HG02759 (cell line): ENCODE data around the gene NCOR1.
"Not testable (repeated sequence)": the region's sequence is repeated elsewhere in the genome, so short reads cannot be mapped to it uniquely, and the experiment has no call there.

Experiments
- ATAC-seq: cut with Tn5 transposase; IDR thresholded peaks from one replicate; pipeline ENCODE4 v1.9.1; 2021; ENCODE audit warnings: mild to moderate bottlenecking, moderate library complexity; ENCODE audit not compliant: unreplicated experiment

NCOR1 gene

DNA sequence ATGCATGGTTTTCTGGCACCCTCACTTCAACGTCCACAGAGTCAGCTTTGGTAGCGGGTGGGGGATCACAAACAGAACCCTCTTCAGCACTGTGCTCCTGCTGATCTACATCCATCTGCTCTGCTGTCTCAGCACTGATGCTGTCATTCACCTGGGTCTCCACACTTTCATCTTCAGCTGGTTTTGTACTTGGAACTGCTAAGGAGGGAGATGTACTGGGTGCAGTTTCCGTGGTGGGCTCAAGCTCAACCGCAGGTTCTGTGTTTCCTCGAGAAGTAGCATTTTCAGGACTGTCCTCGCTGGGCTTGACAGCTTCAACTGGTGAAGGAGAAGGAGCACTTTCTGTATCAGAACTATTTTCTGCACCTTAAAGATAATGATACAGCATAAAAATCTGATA lies 113.9 kb downstream of the NCOR1 start:
- ATAC-seq: no peak

DNA sequence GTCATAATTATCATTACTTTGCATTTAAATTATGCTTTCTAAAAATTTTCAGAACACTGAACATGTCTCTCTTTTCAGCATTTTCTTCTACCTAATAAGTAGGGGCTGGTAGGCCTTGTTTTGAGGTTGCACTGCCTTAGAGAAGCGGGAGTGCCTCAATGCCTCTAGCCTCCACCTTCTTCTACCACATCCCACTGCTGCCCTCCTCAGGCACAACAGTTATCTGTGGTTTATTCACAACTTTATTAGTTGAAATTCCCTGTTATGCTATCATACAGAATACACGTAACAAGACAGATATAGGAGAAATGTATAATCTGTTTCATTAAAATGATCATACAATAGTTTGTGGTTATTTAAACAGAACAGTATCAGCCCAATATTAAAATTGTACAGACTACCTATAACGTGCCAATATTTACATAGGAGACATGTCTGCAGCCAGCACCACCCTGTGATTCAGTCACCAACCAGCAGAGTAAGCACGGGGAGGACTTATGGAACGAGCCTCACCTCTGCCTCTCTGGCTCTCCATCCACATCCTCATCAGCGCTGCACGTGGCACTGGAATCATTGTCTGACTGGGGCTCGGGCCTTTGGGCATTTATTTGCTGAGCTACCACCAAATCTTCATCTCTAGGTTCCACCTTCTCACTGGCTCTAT lies 114.5 kb downstream of the NCOR1 start:
- no peak for ATAC-seq

DNA sequence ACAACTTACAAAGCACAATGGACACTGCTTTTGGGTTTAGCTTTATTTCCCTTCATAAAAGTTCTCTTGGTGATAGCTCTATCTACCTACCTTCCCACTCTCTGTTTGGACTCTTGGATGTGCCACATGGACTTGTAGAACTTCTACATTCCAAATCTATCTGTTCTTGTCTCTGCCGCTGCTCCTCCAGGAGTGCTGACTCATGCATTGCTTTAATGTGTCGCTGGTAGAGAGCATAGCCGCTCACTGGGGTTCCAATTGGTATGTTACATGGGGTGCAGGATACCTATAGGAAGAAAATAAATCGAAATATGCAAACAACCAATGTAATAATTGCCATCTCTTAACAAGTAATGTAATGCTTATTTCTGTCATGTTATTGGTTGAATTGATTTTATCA lies 123.6 kb downstream of the NCOR1 start:
- no peak for ATAC-seq

DNA sequence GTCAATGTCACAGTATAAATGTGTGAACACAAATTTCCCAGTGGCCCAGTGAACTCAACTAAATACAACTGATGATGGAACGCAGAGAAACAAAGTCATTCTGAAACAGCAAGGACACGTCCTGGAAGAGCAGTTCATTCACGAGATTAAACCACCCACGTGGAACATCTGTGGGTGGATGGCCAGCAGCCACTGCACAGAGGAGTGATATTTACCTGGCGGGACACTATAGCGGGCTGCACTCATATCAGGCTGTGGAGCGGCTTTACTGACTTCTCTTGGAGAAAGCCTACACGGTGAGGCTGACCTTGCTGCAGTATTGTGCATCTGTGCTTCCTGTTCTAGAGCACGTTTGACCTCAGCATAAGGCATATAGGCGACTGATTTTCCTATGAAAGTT lies 128.4 kb downstream of the NCOR1 start:
- no peak for ATAC-seq

DNA sequence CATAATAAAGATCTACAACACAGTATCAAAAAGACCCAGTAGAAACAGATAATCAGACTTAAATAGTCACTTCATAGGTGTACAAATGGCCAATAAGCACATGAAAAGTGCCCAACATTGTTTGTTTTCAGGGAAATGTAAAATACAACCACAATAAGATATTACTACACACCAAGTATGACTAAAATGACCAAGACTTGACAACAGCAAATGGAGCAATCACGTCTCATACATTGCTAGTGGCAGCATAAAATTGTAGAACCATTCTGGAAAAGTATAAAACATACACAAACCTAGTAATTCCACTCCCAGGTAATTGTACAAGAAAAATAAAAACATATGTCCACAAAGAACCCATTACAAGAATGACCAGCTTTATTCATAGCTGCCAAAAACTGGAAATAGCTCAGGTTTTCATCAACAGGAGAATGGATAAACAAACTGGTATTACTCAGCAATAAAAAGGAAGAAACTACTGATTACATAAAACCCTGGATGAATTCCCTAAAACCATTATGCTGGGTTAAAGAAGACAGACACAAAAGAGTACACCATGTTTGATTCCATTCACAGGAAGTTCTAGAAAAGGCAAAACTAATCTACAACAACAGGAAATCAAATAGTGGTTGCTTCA lies 130.2 kb downstream of the NCOR1 start:
- no peak for ATAC-seq

DNA sequence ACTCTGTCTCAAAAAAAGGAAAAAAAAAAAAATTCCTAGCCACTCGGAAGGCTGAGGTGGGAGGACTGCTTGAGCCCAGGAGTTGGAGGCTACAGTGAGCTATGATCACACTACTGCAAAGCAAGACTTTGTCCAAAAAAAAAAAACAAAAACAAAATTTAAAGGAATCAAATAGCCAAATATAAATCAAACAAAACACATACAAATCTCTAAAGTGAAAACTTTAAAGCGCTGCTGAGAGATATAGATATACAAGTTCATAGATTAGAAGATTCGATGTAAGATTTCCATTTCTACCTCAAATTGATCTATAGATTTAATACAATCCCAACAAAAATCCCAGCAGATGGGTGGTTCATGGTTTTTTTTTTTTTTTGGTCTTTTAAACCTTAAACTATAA lies 132.1 kb downstream of the NCOR1 start:
- no peak for ATAC-seq

DNA sequence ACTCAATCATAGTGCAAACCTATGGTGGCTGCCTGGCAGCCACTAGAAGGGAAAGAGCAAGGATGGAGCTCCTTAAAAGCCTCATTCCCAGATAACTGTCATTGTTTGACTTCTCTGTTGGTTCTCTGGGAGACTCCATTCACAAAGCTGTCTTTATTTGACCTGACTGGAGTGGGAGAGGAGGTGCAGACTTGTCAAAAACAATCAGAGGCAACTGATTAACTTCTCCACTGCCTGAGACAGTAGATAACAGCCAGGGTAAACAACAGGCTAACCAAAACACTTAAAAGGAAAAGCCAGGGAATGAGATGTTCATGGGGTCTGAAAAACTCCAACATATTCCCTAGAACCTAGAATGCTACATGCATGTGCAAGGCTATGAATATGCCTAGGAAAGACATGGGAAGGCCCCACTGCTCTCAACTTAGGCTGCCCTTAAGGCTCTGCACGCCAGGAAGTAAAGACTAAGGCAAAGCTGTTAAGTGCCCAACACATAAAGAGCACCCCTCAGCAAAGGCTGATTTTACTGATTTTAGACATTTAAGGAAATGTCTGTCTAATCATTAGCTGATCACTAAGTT lies 133.7 kb downstream of the NCOR1 start:
- no peak for ATAC-seq

DNA sequence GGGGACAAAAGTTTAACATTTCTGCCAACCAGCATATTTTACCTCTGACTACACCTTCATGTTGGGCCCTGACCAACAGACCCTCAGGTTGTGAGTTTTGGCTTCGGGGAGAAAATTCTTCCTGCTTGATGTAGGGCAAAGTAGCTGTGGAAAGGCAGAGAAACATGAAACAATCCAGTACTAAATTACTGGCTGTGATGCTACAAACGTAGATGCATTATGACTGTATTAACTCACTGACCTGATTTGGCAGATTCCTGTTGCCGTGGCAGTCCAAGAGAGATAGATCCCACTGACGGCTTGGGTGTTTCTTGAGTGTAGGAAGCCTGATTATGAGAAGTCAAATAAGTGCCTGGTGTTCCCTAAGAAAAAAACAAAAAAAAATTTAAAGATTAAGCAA lies 135.0 kb downstream of the NCOR1 start:
- no peak for ATAC-seq

DNA sequence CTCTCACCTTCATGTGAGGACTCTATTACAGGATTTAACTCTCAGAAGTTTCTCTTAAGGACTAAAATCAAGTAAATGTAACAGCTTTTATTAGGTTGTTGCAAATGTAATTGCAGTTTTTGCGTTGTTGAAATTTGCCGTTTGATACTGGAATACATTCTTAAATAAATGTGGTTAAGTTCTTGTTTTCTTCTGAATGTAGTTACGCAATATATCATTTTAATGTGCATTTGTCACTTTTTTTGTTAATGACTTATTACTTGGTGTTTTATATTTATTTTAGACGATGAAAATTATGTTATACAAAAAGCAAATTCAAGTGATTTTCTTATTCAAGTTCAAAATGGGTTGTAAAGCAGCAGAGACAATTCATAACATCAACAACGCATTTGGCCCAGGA lies 139.4 kb downstream of the NCOR1 start:
- ATAC-seq: no peak

DNA sequence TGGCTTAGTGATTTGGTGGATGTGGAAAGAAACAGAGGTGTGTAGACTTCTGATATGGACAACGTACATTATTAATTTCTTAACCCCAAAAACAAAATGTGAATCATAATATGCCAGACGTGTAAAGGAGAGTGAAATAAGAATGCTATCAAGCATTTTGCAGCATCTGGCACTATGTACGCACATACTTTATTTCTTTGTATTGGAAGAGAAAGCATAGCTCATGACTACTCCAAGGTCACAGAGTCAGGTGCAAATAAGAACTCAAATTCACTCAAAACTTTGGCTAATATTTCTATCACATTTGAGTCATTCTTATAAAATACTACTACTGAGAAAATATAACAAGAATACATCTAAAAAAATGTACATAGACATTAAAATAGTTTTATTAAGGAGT lies 140.9 kb downstream of the NCOR1 start:
- no peak for ATAC-seq

DNA sequence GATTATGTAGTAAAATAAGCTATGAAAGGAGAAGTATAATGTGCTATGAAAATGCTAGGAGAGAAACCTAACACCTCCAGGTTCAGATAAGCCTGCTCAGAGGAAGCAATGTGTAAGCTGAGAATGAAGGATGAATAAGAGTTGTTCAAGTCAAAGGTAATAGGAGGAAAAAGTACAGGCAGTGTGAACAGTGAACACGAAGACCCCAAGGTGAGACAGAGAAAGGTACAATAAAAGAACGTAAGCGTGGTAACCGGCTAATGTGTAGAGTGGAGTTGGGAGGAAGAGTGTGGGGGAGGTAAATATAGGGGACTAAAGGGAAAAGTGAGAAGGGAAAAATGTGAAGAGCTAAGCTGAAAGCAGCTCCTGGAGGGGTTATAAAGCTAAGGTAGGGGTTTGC lies 141.5 kb downstream of the NCOR1 start:
- no peak for ATAC-seq

DNA sequence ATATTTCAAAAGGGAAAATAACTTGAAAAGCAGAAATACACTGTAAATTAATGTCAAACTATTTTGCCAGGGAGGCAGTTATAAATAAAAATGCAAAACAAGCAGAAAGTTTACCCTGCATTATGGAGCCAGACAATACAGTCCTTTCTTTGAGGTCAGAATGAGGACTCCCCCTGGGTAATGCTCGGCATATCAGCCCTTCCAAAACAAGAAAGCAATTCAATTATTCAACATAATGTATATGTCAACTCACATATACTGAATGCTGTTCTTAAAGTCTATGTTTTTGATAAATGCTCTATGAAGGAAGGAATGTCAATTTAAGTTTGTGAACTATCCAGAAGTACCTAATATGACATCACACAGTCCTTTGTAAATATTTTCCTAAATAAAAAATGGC lies 143.3 kb downstream of the NCOR1 start:
- ATAC-seq: no peak

DNA sequence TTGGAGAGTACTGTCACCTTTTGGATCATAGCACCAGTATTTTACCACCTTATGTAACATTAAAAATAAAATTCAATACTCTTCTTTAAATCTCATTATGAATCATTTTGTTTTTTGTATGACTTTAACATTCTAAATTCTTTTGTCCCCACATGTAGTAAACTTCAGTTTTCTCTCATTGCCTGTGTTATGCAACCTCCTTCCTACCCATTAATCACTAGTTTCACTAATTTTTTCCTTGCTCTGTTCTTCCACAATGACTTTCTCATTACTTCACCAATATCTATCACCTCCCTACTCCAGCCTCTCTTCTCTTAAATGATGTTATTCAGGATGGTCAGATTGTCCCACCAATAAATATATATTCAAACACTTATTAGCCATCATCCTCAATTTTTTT lies 147.0 kb downstream of the NCOR1 start:
- ATAC-seq: no peak

DNA sequence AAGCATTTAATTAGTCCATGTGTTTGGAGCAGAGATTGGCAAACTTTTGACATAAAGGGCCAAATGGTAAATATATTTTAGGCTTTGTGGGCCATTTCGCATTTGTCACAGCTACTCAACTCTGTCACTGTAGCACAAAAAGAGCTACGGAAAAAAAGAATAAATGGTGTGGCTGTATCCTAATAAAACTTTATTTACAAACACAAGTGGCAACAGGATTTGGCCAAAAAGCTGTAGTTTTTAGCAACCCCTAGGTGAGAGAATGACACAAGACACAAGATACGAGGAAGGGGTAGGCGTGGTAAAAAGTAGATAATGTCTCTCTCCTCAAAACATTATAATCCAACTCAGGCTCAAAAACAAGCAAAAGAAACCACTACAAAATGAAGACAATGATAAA lies 149.2 kb downstream of the NCOR1 start:
- ATAC-seq: no peak

DNA sequence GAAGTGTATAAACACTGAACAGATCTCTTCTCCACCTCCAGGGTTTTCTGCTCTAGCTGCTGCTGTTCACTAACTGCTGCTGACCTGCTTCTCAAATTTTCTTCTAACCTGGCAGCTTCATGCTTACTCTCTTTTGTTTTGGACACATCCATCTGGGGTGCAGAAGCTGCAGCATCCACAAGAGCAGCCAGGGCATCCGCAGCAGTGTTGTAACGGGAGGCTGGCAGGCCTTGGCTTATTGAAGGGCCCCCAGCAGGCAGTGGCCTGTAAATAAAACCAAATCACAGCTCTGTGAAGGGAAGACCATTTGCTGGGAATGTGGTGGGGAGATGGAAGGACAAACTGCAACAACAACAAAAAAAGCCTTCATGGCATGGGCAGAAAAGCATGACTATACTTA lies 153.7 kb downstream of the NCOR1 start:
- ATAC-seq: no peak

DNA sequence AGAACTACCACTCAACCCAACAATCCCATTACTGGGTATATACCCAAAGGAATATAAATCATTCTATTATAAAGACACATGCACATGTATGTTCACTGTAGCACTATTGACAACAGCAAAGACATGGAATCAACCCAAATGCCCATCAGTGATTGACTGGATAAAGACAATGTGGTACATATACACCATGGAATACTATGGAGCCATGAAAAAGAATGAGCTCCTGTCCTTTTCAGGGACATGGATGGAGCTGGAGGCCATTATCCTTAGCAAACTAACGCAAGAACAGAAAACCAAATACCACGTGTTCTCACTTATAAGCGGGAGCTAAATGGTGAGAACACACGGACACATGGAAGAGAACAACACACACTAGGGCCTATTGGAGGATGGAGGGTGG lies 160.2 kb downstream of the NCOR1 start:
- ATAC-seq: not testable (repeated sequence)

DNA sequence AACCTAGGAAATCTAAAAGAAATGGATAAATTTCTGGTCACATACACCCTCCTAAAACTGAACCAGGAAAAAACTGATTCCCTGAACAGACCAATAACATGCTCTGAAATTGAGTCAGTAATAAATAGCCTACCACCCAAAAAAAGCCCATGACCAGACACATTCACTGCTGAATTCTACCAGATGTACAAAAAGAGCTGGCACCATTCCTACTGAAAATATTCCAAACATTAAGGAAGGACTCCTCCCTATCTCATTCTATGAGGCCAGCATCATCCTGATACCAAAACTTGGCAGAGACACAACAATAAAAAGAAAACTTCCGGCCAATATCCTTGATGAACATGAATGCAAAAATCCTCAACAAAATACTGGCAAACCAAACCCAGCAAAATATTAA lies 162.8 kb downstream of the NCOR1 start:
- no peak for ATAC-seq

DNA sequence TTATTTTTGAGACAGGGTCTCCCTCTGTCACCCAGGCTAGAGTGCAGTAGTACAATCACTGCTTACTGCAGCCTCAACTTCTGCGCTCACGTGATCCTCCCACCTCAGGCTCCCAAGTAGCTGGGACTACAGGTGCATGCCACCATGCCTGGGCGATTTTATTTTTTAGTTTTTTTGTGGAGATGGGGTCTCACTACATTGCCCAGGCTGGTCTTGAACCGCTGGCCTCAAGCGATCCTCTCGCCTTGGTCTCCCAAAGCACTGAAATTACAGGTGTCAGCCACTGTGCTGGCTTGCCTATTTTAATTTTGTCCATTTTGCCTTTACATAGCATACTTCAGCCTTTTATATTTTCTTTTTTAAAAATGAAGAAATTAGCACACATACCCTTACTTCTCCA lies 164.5 kb downstream of the NCOR1 start:
- ATAC-seq: no peak

DNA sequence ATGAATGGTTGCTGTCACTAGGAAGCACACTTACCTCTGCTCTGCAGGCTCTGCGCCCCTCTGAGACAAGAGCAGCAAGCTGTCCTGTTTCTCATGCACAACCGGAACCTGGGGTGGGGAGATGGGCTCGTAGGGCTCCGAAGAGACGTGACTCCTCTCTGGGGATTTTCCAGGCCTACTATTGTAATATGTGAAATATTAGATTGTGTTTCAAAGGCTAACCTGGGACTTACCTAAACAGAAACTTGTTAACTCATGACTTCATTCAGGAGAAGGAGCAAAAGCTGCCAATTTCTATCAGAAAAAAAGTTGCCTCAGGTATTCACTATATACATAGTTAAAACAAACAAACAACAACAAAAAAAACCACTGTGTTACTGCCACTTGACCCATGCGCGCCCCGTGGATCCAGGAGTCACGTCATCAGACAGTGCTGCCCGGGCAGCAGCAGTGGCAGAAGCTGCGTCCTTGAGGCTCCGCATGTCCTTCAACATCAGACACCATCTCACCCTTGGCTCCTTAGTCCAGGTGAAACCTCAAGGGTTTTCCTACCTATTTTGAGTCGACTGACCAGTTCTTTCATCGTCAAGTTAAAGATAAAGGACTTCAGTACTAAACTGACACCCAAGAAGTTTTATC lies 166.4 kb downstream of the NCOR1 start:
- ATAC-seq: no peak

DNA sequence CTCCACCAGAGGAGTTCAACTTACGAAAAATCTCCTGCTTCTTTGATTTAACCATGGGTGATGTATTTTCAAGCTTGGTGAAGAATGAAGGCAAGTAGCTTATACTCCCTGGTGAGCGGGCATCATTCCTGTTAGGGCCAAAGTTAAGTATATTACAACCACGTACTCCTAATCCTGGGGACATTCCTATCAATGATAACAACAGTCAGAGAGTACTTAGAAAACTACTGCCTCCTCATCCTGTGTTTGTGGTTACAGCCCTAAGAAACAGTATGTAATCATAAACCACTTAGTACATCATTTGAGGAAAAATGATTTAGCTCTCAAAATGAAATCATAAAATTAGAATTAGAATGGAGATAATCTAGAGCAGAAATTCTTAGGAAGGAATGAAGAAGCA lies 168.4 kb downstream of the NCOR1 start:
- no peak for ATAC-seq

DNA sequence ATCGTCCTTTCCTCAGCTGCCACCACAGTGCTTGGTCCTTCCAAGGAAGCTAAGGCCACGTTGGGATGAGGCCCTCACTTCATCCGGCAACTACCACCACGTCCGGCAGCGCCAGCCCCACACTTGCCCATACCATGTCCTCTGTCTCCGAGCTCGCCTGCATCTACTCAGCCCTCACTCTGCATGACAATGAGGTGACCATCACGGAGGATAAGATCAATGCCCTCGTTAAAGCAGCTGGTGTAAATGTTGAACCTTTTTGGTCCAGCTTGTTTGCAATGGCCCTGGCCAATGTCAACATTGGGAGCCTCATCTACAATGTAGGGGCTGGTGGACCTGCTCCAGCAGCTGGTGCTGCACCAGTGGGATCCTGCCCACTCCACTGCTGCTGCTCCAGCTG lies 170.8 kb downstream of the NCOR1 start:
- ATAC-seq: no peak

DNA sequence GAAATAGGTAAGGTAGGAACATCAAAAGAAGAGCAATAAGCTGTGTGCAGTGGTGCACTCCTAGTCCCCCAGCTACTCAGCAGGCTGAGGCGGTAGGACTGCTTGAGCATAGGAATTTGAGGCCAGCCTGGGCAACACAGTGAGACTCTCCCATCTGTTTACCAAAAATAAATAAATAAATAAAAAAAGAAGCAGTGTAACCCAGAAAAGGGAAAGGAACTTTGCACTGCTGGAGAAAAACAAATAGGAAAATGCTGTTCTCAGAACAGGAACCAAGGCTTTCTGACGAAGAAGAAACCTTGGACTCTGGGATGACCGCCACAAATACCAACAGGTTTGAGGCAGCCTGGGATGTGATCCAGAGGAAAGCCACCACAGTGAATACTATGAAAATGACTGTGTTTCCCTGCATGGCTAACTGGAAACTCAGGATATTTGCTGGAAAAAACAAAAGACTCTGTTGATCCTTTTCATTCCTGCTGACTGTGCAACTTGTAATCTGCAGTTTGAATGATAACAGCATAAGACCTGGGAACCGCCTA lies 174.6 kb downstream of the NCOR1 start:
- no peak for ATAC-seq
